ENCODE data around the gene SLC12A7. TPM values are rescaled to one million over a fixed set of nuclear protein-coding genes. Genes with fewer than 3 reads are reported as not detected.

SLC12A7 gene
- polyA plus RNA-seq, 3 donors from 2014 or later = 9.5 to 18.2 (median 9.7) TPM

DNA sequence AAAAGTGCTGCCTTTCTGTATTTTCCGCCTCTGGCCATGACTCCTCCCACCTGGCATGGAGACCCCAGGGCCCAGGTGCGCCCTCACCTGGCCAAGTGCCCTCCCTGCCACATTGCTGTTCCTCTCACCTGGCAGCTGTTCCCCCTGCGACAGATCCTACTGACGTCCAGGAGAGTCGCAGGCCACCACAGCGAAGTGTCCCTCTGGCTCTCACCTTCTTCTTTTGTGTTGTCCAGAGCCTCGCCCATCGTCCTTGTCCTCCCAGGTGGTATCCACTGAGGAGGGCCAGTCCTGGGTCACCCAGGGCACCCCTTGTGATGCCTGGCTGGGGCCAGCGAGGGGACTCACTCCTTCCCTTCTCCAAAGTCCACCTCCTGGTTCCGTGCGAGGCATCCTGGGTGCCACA is 100.6 kb downstream of the SLC12A7 start:
- Mint-ChIP-seq H3K36me3 (no peaks in the 10 kb centered on the region), H3K4me1 (peaks cover 0 to 4% of the 10 kb centered on the region in 2 donors), H3K4me3 (peak overlapping the region in 3 of 5 donors; percentile 27 to 57 (median 32)), H3K27ac (no peak overlapping the region), H3K9me3 (peaks cover 0 to 2% (median 0%) of the 10 kb centered on the region in 6 donors), H3K27me3 (ENCODE audit: low read depth in 3 of 3) (peaks cover 8 to 18% (median 14%) of the 10 kb centered on the region in 3 donors)
- DNase-seq = no peak

DNA sequence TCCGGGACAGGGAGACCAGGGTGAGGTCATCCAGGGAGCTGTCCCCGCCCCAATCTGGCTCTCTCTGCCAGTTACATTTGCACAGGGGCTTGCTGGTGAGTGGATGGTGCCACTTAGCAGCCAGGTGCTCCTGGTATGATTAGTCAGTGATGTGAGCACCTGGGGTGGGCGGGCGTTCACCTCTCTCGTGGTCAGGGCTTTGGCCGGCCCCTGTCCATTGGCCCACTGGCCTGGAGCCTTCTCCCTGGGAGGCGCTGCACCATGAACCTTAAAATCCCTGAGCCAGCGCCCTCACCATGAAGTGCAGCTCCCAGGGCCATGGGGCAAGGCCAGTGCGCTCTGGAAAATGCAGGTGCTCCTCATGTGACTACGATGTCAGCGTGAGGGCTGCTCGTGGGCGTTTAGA is 101.2 kb downstream of the SLC12A7 start:
- Mint-ChIP-seq H3K27ac (no peak overlapping the region), H3K4me1 (peaks cover 0 to 8% of the 10 kb centered on the region in 2 donors), H3K4me3 (peak overlapping the region in 2 of 5 donors; percentile 33 to 57), H3K9me3 (peaks cover 0 to 2% (median 0%) of the 10 kb centered on the region in 6 donors), H3K36me3 (no peaks in the 10 kb centered on the region), H3K27me3 (ENCODE audit: low read depth in 3 of 3) (peaks cover 8 to 22% (median 17%) of the 10 kb centered on the region in 3 donors)
- no peak for DNase-seq

DNA sequence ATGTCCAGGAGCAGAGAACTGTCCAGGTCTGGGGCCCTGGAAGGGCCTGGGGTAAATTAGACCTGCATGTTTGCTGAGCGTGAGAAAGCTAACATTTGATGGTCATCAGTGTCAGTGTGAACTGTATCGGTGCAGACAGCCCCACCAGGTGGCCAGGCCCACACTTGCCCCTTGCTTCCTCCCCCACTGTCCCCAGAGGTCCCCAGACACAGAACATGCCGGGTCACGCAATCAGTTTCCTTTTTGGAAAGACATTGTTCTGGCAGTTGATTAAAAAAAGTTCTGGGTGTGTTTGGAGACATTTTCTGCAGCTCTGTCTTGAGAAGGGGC is 101.7 kb downstream of the SLC12A7 start:
- Mint-ChIP-seq H3K36me3 (no peaks in the 10 kb centered on the region), H3K27ac (no peak overlapping the region), H3K9me3 (peaks cover 0 to 2% (median 0%) of the 10 kb centered on the region in 6 donors), H3K4me1 (peaks cover 0 to 8% of the 10 kb centered on the region in 2 donors), H3K27me3 (ENCODE audit: low read depth in 3 of 3) (peaks cover 8 to 24% (median 17%) of the 10 kb centered on the region in 3 donors), H3K4me3 (peak overlapping the region; percentile 22 to 71 (median 43))
- no peak for DNase-seq

DNA sequence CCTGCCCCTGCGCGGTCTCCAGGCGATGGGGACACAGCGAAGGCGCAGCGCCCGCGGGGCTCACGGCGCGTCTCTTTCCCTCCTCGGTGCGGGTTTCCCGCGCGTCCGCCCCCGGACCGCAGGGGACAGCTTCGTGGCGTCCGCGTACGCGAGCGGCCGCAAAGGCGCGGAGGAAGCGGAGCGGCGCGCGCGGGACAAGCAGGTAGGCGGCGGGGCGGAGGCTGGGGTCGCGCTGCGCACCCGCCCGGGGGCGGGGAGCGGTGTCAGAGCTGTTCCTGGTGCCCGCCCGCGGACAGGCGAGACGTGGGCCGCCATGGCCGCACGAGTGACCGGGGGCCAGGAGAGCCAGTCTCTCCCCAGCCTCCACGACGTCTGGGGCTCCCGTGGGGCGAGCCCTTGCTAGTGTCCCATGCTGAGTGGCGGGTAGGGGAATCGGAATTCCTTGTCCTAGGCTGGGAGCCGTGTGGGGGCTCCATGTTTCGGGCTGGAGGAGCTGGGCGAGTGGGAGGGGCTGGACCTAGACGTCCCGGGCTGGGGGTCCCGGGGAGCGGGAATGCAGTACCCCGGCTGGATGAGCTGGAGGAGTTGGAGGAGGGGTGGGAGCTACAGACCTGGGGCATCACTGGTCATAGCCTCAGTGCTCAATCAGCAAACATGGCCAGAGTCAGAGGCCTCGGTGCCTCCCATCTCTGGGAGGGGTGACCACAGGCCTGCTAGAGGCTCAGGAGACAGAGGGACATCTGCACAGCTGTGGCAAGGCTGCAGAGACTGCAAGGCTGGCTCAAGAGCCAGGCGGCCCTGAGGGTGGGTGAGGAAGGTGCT is 102.3 kb downstream of the SLC12A7 start:
- H3K4me3 Mint-ChIP-seq = peak overlapping the region in 4 of 5 donors; percentile 18 to 71 (median 35)
- H3K27ac Mint-ChIP-seq = no peak overlapping the region
- H3K9me3 Mint-ChIP-seq = peaks cover 0 to 2% (median 0%) of the 10 kb centered on the region in 6 donors
- H3K4me1 Mint-ChIP-seq = peaks cover 0 to 8% of the 10 kb centered on the region in 2 donors
- DNase-seq = no peak
- H3K36me3 Mint-ChIP-seq = no peaks in the 10 kb centered on the region
- H3K27me3 Mint-ChIP-seq (ENCODE audit: low read depth in 3 of 3) = peaks cover 8 to 24% (median 17%) of the 10 kb centered on the region in 3 donors

DNA sequence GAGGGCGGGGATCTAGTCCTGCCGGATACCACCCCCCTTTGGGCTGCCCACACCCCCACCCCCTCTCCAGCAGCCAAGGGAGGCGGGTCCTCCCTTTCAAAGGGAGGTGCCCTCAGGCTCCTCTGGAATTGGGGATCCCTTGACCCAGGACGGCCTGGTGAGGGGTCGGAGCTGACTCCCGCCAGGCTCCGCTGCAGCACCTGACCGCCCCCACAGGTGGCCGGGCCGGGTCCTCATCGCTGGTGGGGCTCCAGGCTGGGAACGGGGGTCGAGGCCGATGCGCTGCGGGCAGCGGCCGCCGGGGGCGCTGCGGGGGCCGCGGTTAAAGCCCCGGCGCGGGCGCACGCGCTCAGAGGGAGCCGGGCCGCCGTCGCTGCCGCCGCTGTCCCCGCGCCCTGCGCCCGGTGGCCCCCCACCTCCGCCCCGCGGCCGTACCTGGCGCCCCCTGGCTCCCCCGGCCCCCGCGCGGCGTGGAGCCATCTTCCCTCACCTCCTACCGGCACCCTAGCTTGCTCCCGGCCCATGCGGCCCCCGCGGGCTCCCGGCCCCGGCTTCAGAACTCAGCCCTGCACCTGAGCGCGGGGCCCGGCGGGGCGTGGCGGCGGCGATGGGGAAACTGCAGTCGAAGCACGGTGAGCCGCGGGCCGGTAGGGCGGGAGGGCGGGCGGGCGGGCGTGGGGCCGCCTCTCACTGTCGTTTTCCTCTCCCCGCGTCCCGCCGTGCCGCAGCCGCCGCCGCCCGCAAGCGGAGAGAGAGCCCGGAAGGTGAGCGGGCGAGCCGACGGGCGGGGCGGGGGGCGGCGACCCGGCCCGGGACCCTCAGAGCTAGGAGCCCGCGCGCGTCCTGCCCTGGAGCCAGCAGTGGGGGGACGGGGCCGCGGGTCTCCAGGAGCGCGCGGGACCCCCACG is 103.2 kb downstream of the SLC12A7 start, which contains the start of gene NKD2:
TSS of gene NKD2 (plus strand) at position 352 of the 908 bp plus-strand sequence. CDS start at position 608, 256 bp downstream.
- Mint-ChIP-seq H3K9me3 (peaks cover 0 to 2% (median 0%) of the 10 kb centered on the region in 6 donors), H3K27ac (no peak within 1 kb of the TSS), H3K4me1 (peaks cover 0 to 10% of the 10 kb centered on the region in 2 donors), H3K27me3 (ENCODE audit: low read depth in 3 of 3) (peaks cover 8 to 29% (median 17%) of the 10 kb centered on the region in 3 donors), H3K4me3 (peak within 1 kb of the TSS; percentile 65 to 78 (median 71)), H3K36me3 (no peaks in the 10 kb centered on the region)
- peak; percentile 36 to 38 (median 37) for DNase-seq

DNA sequence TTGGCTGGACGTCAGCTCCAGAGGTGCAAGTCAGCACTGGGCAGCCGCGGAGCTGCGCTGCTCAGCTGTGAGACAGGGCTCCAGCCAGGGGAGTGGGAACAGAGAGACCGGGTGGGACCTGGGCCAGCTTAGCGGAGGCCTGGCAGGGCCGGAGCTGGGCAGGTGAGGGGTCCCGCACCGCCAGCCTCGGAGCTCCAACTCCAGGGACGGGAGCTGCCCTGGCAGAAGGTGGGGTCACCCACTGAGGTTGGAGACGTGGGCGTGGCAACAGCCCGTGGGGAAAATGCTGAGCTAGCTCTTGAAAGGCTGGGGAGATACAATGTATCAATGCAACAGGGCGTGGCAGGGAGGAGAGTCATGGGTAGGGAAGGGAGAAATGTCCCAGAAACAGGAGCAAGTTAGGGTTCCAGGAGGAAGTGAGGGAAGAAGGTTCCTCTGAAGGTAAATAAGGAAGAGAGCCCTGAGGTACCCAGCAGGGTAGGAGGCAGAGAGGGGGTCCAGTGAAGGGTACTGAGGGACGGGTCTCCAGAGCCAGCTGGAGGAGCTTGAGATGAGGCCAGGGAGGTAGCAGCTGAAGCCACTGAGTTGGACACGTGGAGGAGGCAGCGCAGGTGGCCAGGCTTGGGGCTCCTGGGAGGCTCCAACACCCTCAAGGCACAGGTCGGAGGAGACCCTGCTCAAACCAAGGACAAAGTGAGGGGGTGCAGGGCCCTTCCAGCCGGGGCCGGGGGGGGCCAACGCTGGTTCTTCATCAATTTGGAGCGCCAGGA is 104.0 kb downstream of the SLC12A7 start:
- no peak overlapping the region for H3K27ac Mint-ChIP-seq
- H3K27me3 Mint-ChIP-seq (ENCODE audit: low read depth in 3 of 3) = peaks cover 10 to 29% (median 19%) of the 10 kb centered on the region in 3 donors
- H3K9me3 Mint-ChIP-seq = peaks cover 0 to 2% (median 0%) of the 10 kb centered on the region in 6 donors
- H3K4me3 Mint-ChIP-seq = peak overlapping the region; percentile 26 to 78 (median 69)
- peaks cover 0 to 13% of the 10 kb centered on the region in 2 donors for H3K4me1 Mint-ChIP-seq
- DNase-seq = no peak
- H3K36me3 Mint-ChIP-seq = no peaks in the 10 kb centered on the region

DNA sequence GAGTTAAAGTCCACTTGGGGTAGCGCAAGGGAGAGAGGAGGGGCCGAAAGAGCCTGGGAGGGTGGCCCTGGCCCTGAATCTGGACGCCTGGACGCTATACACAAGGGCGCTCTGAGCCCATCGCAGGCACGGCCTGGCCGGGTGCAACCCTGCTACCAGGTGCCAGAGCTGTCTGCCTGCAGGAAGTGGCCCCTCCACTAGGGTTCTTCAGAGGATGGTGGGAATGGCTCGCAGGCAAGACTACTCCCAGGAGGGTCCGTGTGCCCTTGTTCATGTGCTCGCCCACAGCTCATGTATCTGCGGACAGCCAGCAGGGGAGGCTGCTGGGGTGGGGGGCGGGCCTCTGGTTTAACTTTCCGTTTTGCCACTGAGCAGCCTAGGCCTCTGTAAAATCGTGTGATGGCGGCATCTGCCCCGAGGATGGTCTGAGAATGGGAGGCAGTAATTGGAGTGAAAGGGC is 104.6 kb downstream of the SLC12A7 start:
- Mint-ChIP-seq H3K4me3 (peak overlapping the region in 4 of 5 donors; percentile 18 to 38 (median 22)), H3K36me3 (no peaks in the 10 kb centered on the region), H3K27ac (no peak overlapping the region), H3K4me1 (peaks cover 0 to 13% of the 10 kb centered on the region in 2 donors), H3K27me3 (ENCODE audit: low read depth in 3 of 3) (peaks cover 11 to 29% (median 19%) of the 10 kb centered on the region in 3 donors), H3K9me3 (peaks cover 0 to 2% (median 0%) of the 10 kb centered on the region in 6 donors)
- DNase-seq = no peak

DNA sequence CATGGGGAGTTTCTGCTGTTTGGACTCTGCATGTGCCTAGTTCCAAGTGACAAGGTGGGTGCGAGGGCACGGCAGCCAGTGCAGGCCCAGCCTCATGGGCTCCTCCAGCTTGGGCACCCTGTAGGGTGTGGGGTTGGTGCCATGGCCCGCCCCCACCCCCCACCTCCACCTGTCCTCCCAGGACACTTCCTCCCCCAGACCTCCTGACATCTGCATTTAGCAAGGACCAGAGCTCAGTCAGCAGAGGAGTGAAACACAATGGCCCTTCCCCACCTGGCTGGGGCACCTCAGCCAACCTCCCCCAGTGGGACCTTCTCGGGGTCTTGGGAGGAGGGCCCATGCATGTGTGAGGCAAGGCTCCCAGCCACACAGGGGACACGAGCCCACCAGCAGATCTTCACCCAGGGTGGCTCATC is 105.2 kb downstream of the SLC12A7 start:
- Mint-ChIP-seq H3K4me1 (peaks cover 0 to 13% of the 10 kb centered on the region in 2 donors), H3K4me3 (peak overlapping the region; percentile 21 to 59 (median 40)), H3K27me3 (ENCODE audit: low read depth in 3 of 3) (peaks cover 11 to 29% (median 19%) of the 10 kb centered on the region in 3 donors), H3K9me3 (peaks cover 0 to 2% (median 0%) of the 10 kb centered on the region in 6 donors), H3K27ac (no peak overlapping the region), H3K36me3 (no peaks in the 10 kb centered on the region)
- DNase-seq = no peak

DNA sequence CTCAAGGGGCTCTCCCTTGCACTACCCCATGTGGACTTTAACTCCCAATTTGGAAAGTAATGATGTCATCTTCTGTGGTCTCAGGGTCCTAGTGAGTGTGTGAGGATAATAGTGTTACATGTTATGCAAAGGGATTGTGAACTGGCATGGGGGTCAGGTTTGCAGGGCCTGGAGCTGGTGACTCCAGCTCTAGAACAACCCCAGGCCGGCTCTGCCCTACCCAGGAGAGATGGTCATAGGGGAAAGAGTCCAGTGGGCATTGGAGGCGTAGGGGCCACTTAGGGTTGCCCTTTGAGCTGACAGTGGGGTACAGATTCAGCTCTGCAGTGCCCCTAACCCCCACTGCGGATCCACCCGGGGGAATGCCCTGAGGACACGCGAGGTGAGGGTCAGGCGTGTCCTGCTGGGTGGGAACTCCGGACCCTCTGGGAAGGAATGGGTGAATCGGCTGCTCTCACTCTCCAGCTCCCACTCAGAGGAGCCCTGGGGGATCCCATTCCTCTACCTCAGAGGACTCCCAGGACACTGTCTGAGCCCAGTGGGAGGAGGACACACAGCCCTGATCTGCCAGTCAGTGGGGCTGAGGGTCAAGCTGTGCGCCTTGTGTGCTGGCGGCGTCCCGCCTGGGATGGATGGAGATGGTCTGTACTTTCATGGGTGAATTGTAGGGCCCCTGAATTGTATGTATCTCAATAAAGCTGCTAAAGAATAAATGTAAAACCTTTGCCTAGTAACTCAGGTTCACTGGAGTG is 105.8 kb downstream of the SLC12A7 start:
- Mint-ChIP-seq H3K4me1 (peaks cover 0 to 13% of the 10 kb centered on the region in 2 donors), H3K27me3 (ENCODE audit: low read depth in 3 of 3) (peaks cover 10 to 26% (median 17%) of the 10 kb centered on the region in 3 donors), H3K36me3 (no peaks in the 10 kb centered on the region), H3K27ac (no peak overlapping the region), H3K9me3 (peaks cover 0 to under 1% (median 0%) of the 10 kb centered on the region in 6 donors), H3K4me3 (peak overlapping the region; percentile 40 to 72 (median 61))
- no peak for DNase-seq

DNA sequence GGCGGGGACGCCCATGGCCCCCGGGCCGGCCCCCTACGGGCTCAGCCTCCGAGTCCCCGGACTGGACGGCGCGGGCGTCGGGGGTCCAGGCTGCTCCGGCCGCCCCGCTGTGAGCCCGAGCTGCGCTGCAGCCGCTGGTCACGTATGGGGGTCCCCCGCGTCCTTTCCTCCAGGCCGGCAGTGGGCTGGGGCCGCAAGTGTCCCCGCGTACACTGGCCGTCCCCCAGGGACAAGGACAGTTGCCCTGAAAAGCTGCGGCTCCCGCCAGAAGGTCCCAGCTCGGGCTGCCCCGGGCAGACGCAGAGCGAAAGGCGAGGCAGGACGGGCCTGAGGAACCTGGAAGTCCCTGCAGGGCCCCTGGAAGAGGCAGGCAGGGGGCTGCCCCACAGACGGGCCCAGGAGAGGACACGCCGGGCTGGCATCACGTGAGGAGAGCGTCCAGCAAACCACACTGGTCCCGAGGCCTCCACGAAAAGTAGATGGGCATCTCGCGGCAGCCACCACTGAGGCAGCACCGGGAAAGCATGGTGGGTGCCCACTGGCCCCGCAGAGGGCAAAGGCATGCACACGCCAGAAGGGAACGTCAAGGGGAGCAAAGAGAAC is 106.5 kb downstream of the SLC12A7 start:
- H3K27me3 Mint-ChIP-seq (ENCODE audit: low read depth in 3 of 3) = peaks cover 9 to 26% (median 17%) of the 10 kb centered on the region in 3 donors
- H3K4me3 Mint-ChIP-seq = peak overlapping the region in 2 of 5 donors; percentile 61 to 72
- no peak for DNase-seq
- peaks cover 0 to 12% of the 10 kb centered on the region in 2 donors for H3K4me1 Mint-ChIP-seq
- no peaks in the 10 kb centered on the region for H3K9me3 Mint-ChIP-seq
- no peaks in the 10 kb centered on the region for H3K36me3 Mint-ChIP-seq
- H3K27ac Mint-ChIP-seq = no peak overlapping the region

DNA sequence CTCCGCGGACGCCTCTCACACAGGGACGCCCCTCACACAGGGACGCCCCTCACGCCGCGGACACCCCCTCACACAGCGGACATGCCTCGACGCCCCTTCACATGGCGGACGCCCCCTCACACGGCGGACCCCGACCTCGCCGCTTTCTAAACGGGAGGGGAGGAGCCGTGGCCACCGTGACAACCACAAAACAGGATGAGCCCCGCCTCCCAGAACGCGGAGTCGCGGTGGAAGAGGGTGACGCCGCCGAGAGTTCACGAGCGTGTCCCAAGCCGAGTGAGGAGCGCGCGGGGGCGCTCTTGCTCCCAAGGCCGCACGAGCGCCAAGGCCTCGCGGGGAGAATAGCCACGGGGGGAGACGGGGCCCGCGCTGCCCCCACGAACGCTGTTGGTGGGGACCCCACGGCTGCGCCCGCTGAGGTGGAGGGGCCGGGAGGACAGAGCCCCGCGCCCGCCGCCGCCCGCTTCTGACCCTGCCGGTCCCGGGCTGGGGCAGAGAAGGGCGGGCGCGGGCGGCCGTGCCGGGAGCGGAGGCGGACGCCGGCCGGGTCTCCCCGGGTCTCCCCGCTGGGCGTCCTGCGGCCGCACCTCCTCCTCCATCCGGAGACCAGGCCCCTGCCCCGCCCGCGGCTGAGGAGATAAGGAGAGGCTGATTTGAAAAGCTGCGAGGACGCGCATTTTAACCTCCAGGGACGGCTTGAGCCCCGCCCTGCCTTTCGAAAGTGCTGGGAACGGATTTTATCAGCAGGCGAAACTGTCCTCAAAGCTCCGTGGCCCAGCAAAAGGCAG is 107.2 kb downstream of the SLC12A7 start:
- peaks cover 8 to 22% (median 17%) of the 10 kb centered on the region in 3 donors for H3K27me3 Mint-ChIP-seq (ENCODE audit: low read depth in 3 of 3)
- peak; percentile 36 to 49 (median 45) for DNase-seq
- H3K9me3 Mint-ChIP-seq = no peaks in the 10 kb centered on the region
- H3K36me3 Mint-ChIP-seq = no peaks in the 10 kb centered on the region
- H3K4me3 Mint-ChIP-seq = peak overlapping the region; percentile 58 to 74 (median 70)
- peaks cover 0 to 11% of the 10 kb centered on the region in 2 donors for H3K4me1 Mint-ChIP-seq
- H3K27ac Mint-ChIP-seq = no peak overlapping the region

Data from immature natural killer cell (primary cell).